GM12873 (cell line): ENCODE results near the gene LHX4.

ENCODE experiments used
- TF ChIP-seq, protein P1 (sequence below): IDR thresholded peaks from 2 replicates; pipeline ENCODE4 v1.5.1; 2012; ENCODE audit warnings: low read depth, mild to moderate bottlenecking, moderate library complexity, low read length, control low read depth; ENCODE audit not compliant: insufficient read depth; ENCODE audit errors: missing control alignments

The LHX4 gene

DNA sequence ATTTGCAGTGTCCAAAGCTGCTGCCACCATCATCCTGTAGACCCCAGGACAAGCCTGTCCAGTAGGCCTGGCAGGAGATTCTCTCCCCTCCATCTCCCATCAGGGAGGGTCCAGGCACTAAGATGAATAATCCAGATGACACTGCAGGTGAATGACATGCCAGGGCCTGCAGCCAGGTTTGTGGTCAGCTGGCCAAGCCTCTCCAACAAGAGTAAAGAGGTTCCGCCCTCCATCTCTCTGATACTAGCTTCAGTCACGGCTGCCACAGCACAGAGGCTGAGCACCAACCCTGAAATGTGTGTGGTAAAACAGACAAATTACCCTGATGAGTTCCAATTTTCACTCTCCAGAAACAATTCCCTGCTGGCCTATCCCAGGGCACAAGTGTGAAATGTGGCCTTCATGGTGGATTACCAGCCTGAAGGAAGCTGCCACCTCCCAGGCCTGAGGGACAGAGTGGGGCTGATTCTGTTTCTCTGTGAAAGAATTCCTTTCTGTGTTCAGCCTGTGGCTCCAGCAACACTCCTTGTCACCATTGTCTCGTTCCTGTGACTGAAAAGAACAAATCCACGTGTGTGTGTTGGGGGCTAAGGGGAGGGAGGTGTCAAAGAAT, 19.9 kb upstream of the LHX4 start:
- TF ChIP-seq, protein P1, sequence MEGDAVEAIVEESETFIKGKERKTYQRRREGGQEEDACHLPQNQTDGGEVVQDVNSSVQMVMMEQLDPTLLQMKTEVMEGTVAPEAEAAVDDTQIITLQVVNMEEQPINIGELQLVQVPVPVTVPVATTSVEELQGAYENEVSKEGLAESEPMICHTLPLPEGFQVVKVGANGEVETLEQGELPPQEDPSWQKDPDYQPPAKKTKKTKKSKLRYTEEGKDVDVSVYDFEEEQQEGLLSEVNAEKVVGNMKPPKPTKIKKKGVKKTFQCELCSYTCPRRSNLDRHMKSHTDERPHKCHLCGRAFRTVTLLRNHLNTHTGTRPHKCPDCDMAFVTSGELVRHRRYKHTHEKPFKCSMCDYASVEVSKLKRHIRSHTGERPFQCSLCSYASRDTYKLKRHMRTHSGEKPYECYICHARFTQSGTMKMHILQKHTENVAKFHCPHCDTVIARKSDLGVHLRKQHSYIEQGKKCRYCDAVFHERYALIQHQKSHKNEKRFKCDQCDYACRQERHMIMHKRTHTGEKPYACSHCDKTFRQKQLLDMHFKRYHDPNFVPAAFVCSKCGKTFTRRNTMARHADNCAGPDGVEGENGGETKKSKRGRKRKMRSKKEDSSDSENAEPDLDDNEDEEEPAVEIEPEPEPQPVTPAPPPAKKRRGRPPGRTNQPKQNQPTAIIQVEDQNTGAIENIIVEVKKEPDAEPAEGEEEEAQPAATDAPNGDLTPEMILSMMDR, result no peak

DNA sequence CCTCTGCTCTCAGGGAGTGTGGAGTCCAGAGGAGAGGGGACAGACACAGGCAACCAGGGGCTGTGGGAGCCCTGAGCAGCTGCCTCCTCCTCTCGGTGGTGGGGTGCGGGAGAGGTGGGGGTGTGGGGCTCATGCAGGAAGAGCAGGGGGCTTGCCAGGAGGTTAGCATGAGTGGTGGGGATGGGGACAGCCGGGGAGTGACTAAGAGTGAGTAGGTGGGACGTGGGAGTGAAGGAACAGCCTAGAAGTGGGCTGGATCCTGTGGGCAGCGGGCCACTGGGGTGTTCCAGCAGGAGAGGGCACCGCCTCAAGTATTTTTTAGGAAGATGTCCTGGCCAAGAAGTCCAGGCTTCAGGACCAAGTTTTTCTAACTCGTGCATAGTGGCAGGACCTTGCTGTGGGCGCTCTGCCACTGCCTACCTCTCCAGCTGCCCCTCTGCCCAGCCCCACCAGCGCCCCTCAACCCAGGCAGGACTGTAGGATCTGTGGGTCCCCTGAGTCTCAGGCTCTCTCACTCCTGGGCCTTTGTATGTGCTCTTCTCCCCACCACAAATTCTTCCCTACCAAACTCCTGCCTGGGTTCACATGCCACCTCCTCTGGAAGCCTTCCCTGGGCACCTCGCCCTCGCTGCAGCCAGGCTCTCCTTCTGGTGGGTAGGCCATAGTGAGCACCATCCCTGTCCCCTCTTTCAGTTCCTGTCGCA, 18.8 kb upstream of the LHX4 start:
- TF ChIP-seq, protein P1, result no peak

DNA sequence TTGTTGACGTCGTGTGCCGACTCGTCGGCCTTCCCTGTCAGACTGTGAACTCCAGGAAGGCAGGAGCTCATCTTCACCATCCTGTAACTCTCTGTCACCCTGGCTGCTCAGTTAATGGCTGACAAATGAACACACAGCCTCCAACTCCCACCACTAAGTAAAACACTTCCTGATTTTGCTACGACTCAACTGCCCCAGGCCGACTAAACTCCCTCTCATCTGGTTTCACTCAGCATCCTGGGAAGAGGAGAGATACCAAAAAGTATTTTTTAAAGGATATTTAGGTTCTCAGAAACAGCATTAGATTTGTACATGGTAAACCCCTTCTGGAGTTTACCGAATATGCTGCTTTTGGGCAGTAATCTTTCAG, 18.2 kb upstream of the LHX4 start:
- TF ChIP-seq, protein P1, result no peak

DNA sequence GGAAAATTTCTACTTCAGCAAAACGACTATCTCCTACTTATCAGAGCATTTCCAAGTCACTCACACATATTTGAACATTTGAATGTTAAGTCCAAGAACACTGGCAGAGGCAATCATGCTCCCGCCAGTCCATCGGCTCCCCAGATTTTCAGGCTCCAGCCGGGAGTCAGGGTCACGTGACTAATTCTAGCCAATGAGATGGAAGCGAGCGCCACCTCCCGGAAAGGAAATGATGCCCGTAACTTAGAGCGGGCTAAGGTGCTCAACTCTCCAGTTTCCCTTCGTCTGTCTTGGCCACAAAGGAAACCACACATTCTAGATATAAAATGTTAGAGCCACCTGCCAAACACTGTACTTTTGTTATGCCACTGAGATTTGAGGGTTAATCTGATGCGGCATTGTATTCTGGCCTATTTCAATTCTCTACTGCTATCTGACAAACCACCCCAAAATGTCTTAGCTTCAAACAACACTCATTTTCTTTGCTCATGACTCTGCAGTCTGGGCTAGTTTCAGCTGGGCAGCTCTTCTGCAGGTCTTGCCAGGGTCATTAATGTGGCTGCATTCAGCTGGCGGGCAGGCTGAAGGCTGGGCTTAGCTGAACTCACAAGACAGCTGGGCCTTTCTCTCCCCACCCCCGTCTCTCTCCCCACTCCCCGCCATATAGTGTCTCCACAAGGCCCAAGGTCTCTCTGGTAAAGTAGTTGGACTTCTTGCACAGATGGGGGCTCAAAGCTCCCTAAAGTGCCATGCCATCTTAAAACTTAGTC, 16.5 kb upstream of the LHX4 start:
- TF ChIP-seq, protein P1, result no peak

DNA sequence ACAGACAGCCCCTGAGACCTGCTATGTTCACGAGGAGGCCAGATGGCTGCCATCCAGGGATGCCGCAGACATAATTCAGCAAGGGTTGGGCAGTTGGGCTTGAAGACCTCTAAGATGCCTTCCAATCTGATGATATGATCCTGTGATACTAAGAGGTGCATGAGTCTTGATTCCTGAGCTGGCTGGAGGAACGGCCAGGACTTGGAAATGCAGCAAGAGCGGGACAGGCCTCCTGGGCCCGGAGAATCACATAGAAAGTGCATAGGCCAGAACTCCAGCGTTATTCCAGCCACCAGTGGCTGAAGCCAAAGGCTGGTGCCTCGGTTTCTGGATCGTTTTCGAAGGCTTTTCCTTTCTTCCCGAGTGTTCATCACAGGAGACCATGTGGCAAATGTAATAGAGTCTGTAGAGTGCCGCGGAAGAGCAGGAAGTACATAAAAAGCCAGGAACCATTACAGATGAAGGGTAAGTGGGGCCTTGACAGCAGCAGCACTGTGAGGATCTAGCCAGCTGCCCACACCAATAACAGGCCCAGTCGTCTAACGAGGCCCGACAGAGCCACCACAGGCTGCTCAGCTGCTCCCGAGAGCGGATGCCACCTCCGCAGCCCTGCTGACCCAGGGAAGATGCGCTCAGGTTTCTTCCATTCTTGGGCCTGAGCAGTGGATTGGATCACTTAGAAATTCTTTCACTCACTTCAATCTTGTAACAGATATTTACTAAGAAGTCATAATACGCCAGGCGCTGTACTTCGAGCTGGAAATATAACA, 14.0 kb upstream of the LHX4 start:
- TF ChIP-seq, protein P1, result no peak

DNA sequence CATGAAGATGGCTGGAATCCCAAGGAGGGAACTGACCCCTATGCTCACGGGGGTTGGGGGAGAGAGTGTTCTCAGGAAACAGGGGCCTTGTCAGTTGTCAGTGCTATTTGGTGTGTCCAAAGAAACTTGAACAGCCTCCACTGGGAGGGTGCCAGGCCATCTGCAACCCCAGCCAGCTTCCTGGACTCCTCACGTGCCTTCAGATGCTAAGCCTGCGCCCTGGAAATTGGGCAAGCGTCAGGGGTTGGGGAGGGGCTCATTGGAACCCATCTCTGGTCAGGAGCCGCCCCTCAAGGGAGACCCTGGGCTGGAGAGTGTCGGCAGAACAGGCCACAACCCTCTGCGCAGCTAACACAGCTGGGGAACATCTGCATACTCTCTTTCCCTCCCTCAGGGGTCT, 13.1 kb upstream of the LHX4 start:
- TF ChIP-seq, protein P1, result no peak
